HL-60 (cell line): Measurements from ENCODE around the gene CSNK1D.
A peak's percentile ranks its signal among the peaks of the same experiment; 100 is the strongest.

Experiments
- POLR2AphosphoS5 ChIP-seq: IDR thresholded peaks from 2 replicates; pipeline ENCODE4 v1.6.1; 2012; ENCODE audit warnings: low read depth
- TF ChIP-seq, protein P1 (sequence below): IDR thresholded peaks from one replicate; pipeline ENCODE4 v1.5.1; 2011; ENCODE audit warnings: low read length, control low read depth, inconsistent platforms; ENCODE audit not compliant: insufficient read depth
- TF ChIP-seq, protein P2 (sequence below): IDR thresholded peaks from 2 replicates; pipeline ENCODE4 v1.6.1; 2012; ENCODE audit warnings: low read depth; ENCODE audit not compliant: insufficient replicate concordance

- TF ChIP-seq, protein P1, sequence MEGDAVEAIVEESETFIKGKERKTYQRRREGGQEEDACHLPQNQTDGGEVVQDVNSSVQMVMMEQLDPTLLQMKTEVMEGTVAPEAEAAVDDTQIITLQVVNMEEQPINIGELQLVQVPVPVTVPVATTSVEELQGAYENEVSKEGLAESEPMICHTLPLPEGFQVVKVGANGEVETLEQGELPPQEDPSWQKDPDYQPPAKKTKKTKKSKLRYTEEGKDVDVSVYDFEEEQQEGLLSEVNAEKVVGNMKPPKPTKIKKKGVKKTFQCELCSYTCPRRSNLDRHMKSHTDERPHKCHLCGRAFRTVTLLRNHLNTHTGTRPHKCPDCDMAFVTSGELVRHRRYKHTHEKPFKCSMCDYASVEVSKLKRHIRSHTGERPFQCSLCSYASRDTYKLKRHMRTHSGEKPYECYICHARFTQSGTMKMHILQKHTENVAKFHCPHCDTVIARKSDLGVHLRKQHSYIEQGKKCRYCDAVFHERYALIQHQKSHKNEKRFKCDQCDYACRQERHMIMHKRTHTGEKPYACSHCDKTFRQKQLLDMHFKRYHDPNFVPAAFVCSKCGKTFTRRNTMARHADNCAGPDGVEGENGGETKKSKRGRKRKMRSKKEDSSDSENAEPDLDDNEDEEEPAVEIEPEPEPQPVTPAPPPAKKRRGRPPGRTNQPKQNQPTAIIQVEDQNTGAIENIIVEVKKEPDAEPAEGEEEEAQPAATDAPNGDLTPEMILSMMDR: no peak
- TF ChIP-seq POLR2AphosphoS5: peak; percentile 61; the same call in 1 of the 2 replicates
- TF ChIP-seq, protein P2, sequence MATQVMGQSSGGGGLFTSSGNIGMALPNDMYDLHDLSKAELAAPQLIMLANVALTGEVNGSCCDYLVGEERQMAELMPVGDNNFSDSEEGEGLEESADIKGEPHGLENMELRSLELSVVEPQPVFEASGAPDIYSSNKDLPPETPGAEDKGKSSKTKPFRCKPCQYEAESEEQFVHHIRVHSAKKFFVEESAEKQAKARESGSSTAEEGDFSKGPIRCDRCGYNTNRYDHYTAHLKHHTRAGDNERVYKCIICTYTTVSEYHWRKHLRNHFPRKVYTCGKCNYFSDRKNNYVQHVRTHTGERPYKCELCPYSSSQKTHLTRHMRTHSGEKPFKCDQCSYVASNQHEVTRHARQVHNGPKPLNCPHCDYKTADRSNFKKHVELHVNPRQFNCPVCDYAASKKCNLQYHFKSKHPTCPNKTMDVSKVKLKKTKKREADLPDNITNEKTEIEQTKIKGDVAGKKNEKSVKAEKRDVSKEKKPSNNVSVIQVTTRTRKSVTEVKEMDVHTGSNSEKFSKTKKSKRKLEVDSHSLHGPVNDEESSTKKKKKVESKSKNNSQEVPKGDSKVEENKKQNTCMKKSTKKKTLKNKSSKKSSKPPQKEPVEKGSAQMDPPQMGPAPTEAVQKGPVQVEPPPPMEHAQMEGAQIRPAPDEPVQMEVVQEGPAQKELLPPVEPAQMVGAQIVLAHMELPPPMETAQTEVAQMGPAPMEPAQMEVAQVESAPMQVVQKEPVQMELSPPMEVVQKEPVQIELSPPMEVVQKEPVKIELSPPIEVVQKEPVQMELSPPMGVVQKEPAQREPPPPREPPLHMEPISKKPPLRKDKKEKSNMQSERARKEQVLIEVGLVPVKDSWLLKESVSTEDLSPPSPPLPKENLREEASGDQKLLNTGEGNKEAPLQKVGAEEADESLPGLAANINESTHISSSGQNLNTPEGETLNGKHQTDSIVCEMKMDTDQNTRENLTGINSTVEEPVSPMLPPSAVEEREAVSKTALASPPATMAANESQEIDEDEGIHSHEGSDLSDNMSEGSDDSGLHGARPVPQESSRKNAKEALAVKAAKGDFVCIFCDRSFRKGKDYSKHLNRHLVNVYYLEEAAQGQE: peak; percentile 55
These were observed at the start of gene CSNK1D for GRCh38 chr17:82273327-82274133.
